K562 (cell line): Measurements from ENCODE around the gene LBHD2. TPM values are rescaled to one million over a fixed set of nuclear protein-coding genes. Genes with fewer than 3 reads are reported as not detected.

Experiments used
- ATAC-seq: fragments of 200-7000 bp; cut with Tn5 transposase; 3 replicates; pipeline ENCODE4 v1.9.1; 2020; ENCODE audit warnings: moderate library complexity
- BruUV-seq: library from RNA; stranded (reverse); fragments of 400-500 nt; replicated peaks from 2 replicates; lab custom pipeline; 2021; lab: Mats Ljungman, UMichigan
- CTCF ChIA-PET: fragments of 300-600 bp; formaldehyde crosslinking; extraction: SDS; loops from one replicate; lab custom pipeline; 2021; ENCODE audit warnings: low intra/inter-chr PET ratio; lab: Yijun Ruan, JAX
- POLR2A ChIA-PET: fragments of 300-600, 350-650 bp; sonication (Branson Sonifier 250); formaldehyde crosslinking; extraction: SDS; loops from one replicate; lab custom pipeline; 2021; ENCODE audit warnings: antibody characterized with exemption, inconsistent platforms; lab: Yijun Ruan, JAX
- DNase-seq, 4 experiments: peaks; one replicate each; pipeline versions ENCODE4 v3.0.0 to v3.0.0-alpha.2; 2011 to 2018; ENCODE audit warnings: low spot score in 3 of 4, mixed read lengths in 3 of 4; ENCODE audit errors: extremely low read depth in 1 of 4
- FAIRE-seq: peaks from 2 replicates; lab custom pipeline; 2011; peaks lifted over from hg19 to GRCh38; lab: Jason Lieb, UNC
- H2AFZ ChIP-seq: 2 replicates; pipeline ENCODE4 v1.6.0; 2011; ENCODE audit warnings: low read depth, low read length, control low read depth, inconsistent platforms
- H3K27ac ChIP-seq: fragments of 200-600 bp; 3 replicates; pipeline ENCODE4 v1.8.0; 2011; ENCODE audit warnings: low read depth, mild to moderate bottlenecking, control low read depth, inconsistent platforms, low read length, moderate library complexity, mixed read lengths; ENCODE audit errors: extremely low read depth
- H3K27me3 ChIP-seq, 2 experiments: fragments of 300-600 bp in 1 of 2; 2 replicates in 1 of 2; 3 replicates in 1 of 2; pipeline versions ENCODE4 v1.6.0 to v1.8.0; 2011; ENCODE audit warnings: inconsistent platforms in 2 of 2, low read length in 2 of 2, mild to moderate bottlenecking in 1 of 2, mixed read lengths in 1 of 2, moderate library complexity in 1 of 2; ENCODE audit not compliant: control insufficient read depth in 2 of 2, insufficient read depth in 2 of 2
- H3K36me3 ChIP-seq: fragments of 300-600 bp; 3 replicates; pipeline ENCODE4 v1.8.0; 2011; ENCODE audit warnings: mild to moderate bottlenecking, low read length, inconsistent platforms; ENCODE audit not compliant: control insufficient read depth, insufficient read depth
- H3K4me1 ChIP-seq, 2 experiments: fragments of 200-600 bp in 1 of 2; replicated peaks in 1 of 2; 2 replicates in 1 of 2; 3 replicates in 1 of 2; pipeline versions ENCODE4 v1.5.1 to v1.8.0; 2011; ENCODE audit warnings: inconsistent platforms in 2 of 2, low read length in 2 of 2, mild to moderate bottlenecking in 1 of 2, mixed read lengths in 1 of 2, moderate library complexity in 1 of 2; ENCODE audit not compliant: control insufficient read depth in 2 of 2, insufficient read depth in 2 of 2
- H3K4me2 ChIP-seq: 2 replicates; pipeline ENCODE4 v1.6.1; 2011; ENCODE audit warnings: low read length, control low read depth, inconsistent platforms, mixed read lengths; ENCODE audit not compliant: insufficient read depth
- H3K4me3 ChIP-seq: fragments of 200-600 bp; sonication (generic), shearing (Covaris generic); 2 replicates; pipeline ENCODE4 v1.5.1; 2016; ENCODE audit warnings: control low read depth, inconsistent platforms
- H3K79me2 ChIP-seq: fragments of 200-600 bp; 3 replicates; pipeline ENCODE4 v1.8.0; 2011; ENCODE audit warnings: low read length, inconsistent platforms; ENCODE audit not compliant: control insufficient read depth, insufficient read depth
- H3K9ac ChIP-seq, 2 experiments: 2 replicates each; pipeline versions ENCODE4 v1.6.0 to v1.6.1; 2011; ENCODE audit warnings: low read depth in 2 of 2, low read length in 2 of 2, control low read depth in 1 of 2, inconsistent platforms in 1 of 2, mild to moderate bottlenecking in 1 of 2, mixed read lengths in 1 of 2; ENCODE audit not compliant: insufficient read depth in 1 of 2
- H3K9me1 ChIP-seq: one replicate; pipeline ENCODE4 v1.6.0; 2011; ENCODE audit warnings: inconsistent platforms, mild to moderate bottlenecking, low read length, moderate library complexity; ENCODE audit not compliant: control insufficient read depth, insufficient read depth
- H3K9me3 ChIP-seq: replicated peaks from 2 replicates; pipeline ENCODE4 v1.5.1; 2011; ENCODE audit warnings: low read depth, low read length, inconsistent platforms; ENCODE audit not compliant: control insufficient read depth, insufficient read depth
- H4K20me1 ChIP-seq: replicated peaks from 2 replicates; pipeline ENCODE4 v1.6.1; 2011; ENCODE audit warnings: low read length, inconsistent platforms, mixed read lengths; ENCODE audit not compliant: control insufficient read depth, insufficient read depth
- CEBPB ChIP-seq: fragments of 450-650 bp; IDR thresholded peaks from 2 replicates; pipeline ENCODE4 v1.6.1; 2016; ENCODE audit warnings: missing genetic modification characterization, missing compliant biosample characterization
- EGR1 ChIP-seq: fragments of 450-650 bp; conservative IDR thresholded peaks from 2 replicates; pipeline ENCODE4 v1.6.1; 2017; ENCODE audit warnings: mild to moderate bottlenecking
- ESRRA ChIP-seq: fragments of 450-650 bp; IDR thresholded peaks from 2 replicates; pipeline ENCODE4 v1.6.1; 2014; ENCODE audit warnings: low read depth, mild to moderate bottlenecking, moderate library complexity, borderline replicate concordance
- GTF2E2 ChIP-seq: fragments of 200-800 bp; sonication (Bioruptor generic); IDR thresholded peaks from 2 replicates; pipeline ENCODE4 v1.6.1; 2016; ENCODE audit warnings: missing genetic modification characterization, missing compliant biosample characterization
- HDAC6 ChIP-seq: IDR thresholded peaks from 2 replicates; pipeline ENCODE4 v1.6.1; 2012; ENCODE audit warnings: low read depth, mild to moderate bottlenecking, control low read depth, inconsistent platforms, low read length, moderate library complexity
- HMGXB4 ChIP-seq: sonication (generic); formaldehyde crosslinking; IDR thresholded peaks from 2 replicates; pipeline ENCODE4 v1.8.1; 2023; ENCODE audit warnings: mild to moderate bottlenecking, missing genetic modification reagents
- ILF3 ChIP-seq: fragments of 450-650 bp; IDR thresholded peaks from 2 replicates; pipeline ENCODE4 v1.6.1; 2018; ENCODE audit warnings: antibody characterized with exemption, mild to moderate bottlenecking, moderate library complexity, borderline replicate concordance
- KHSRP ChIP-seq: fragments of 450-650 bp; IDR thresholded peaks from 2 replicates; pipeline ENCODE4 v1.6.1; 2017
- LEF1 ChIP-seq: fragments of 450-650 bp; IDR thresholded peaks from 2 replicates; pipeline ENCODE4 v1.6.1; 2016; ENCODE audit warnings: mild to moderate bottlenecking
- MYBL2 ChIP-seq, 2 experiments: fragments of 450-650 bp in 1 of 2; sonication (generic) in 1 of 2; formaldehyde crosslinking in 1 of 2; IDR thresholded peaks; 2 replicates each; pipeline versions ENCODE4 v1.6.1 to v1.8.1; 2017 to 2022; ENCODE audit warnings: borderline replicate concordance in 1 of 2, inconsistent platforms in 1 of 2, low read depth in 1 of 2, mild to moderate bottlenecking in 1 of 2, missing genetic modification reagents in 1 of 2, moderate library complexity in 1 of 2
- NR4A1 ChIP-seq, 2 experiments: fragments of 250-450 bp in 1 of 2; fragments of 450-650 bp in 1 of 2; sonication (Bioruptor Pico) in 1 of 2; IDR thresholded peaks; 2 replicates each; pipeline versions ENCODE4 v1.4.0 to v1.6.1; 2016 to 2020; ENCODE audit warnings: mild to moderate bottlenecking in 2 of 2, missing compliant biosample characterization in 1 of 2, missing genetic modification characterization in 1 of 2, moderate library complexity in 1 of 2
- PHB2 ChIP-seq: fragments of 450-650 bp; IDR thresholded peaks from 2 replicates; pipeline ENCODE4 v1.6.1; 2017; ENCODE audit warnings: low read depth
- POLR2H ChIP-seq: IDR thresholded peaks from 2 replicates; pipeline ENCODE4 v1.6.1; 2016; ENCODE audit warnings: missing genetic modification characterization, low read depth, mild to moderate bottlenecking, control low read depth, missing compliant biosample characterization, moderate library complexity
- RB1 ChIP-seq: fragments of 450-650 bp; IDR thresholded peaks from 2 replicates; pipeline ENCODE4 v1.6.1; 2017; ENCODE audit warnings: low read depth, mild to moderate bottlenecking
- RBFOX2 ChIP-seq: fragments of 200-400 bp; formaldehyde crosslinking; IDR thresholded peaks from 2 replicates; pipeline ENCODE4 v1.6.1; 2017; ENCODE audit warnings: low read depth, mild to moderate bottlenecking, low read length, moderate library complexity
- RNF2 ChIP-seq: sonication (generic); IDR thresholded peaks from 2 replicates; pipeline ENCODE4 v1.6.1; 2016
- SMARCA4 ChIP-seq: fragments of 450-650 bp; IDR thresholded peaks from 2 replicates; pipeline ENCODE4 v1.6.1; 2016
- TEAD2 ChIP-seq: fragments of 450-650 bp; IDR thresholded peaks from 2 replicates; pipeline ENCODE4 v1.6.1; 2016; ENCODE audit warnings: missing genetic modification characterization, control low read depth, missing compliant biosample characterization
- XRCC5 ChIP-seq: fragments of 200-400 bp; formaldehyde crosslinking; IDR thresholded peaks from 2 replicates; pipeline ENCODE4 v1.6.1; 2017; ENCODE audit warnings: low read depth, mild to moderate bottlenecking, low read length
- ZFP1 ChIP-seq: fragments of 450-650 bp; formaldehyde crosslinking; IDR thresholded peaks from 2 replicates; pipeline ENCODE4 v1.4.0; 2020; ENCODE audit warnings: mild to moderate bottlenecking, mixed read lengths
- ZNF124 ChIP-seq: sonication (generic); formaldehyde crosslinking; IDR thresholded peaks from 2 replicates; pipeline ENCODE4 v1.8.1; 2022; ENCODE audit warnings: missing genetic modification reagents
- ZNF165 ChIP-seq: fragments of 250-450 bp; sonication (Bioruptor Pico); IDR thresholded peaks from 2 replicates; pipeline ENCODE4 v1.4.0; 2020; ENCODE audit warnings: borderline replicate concordance
- ZNF263 ChIP-seq: sonication (generic); formaldehyde crosslinking; IDR thresholded peaks from 2 replicates; pipeline ENCODE4 v1.8.0; 2022; ENCODE audit warnings: mild to moderate bottlenecking, missing genetic modification reagents, borderline replicate concordance
- ZNF780A ChIP-seq: fragments of 250-450 bp; sonication (Bioruptor Pico); IDR thresholded peaks from 2 replicates; pipeline ENCODE4 v1.5.0; 2021; ENCODE audit warnings: mild to moderate bottlenecking
- WGBS: fragments of 100-300 bp; shearing (Covaris generic); methylation state at CpG from one replicate; pipeline ENCODE4 v1.1.6; 2016; ENCODE audit warnings: low coverage, mixed read lengths; ENCODE audit not compliant: insufficient coverage; ENCODE audit errors: missing lambda C conversion rate; 5-methylcytosine and 5-hydroxymethylcytosine counted together
- in situ Hi-C: fragments of 300-500 bp; cut with MboI; formaldehyde crosslinking; loops from 4 replicates; pipeline ENCODE4 v1.15.0; 2018; ENCODE audit warnings: inconsistent platforms, mixed read lengths
- intact Hi-C: fragments of 100-400 bp; cut with micrococcal nuclease; formaldehyde crosslinking; loops from 2 replicates; pipeline ENCODE4 v1.14.2; 2022
- polyA plus RNA-seq, 8 experiments: library from polyadenylated mRNA; depleted of rRNA in 4 of 8; stranded (reverse) in 5 of 8; unstranded in 3 of 8; fragments of >200 nt; fragmentation: Nextera tagmentation in 2 of 8; fragmentation: Illumina TruSeq in 1 of 8; extraction: Ambion mirVana in 2 of 8; extraction: Trizol in 1 of 8; gene quantifications; 2 replicates each; pipeline versions ENCODE4 v1.2.1 to v1.2.3, GENCODE V29; 2011 to 2014; ENCODE audit warnings: inconsistent platforms in 1 of 8, missing spikeins in 1 of 8
- total RNA-seq, 7 experiments: library from RNA; depleted of rRNA in 6 of 7; stranded (reverse); fragments of >200 nt in 6 of 7; fragmentation: Illumina TruSeq in 2 of 7; extraction: Trizol in 2 of 7; gene quantifications; 2 replicates each; pipeline versions ENCODE4 v1.2.1 to v1.2.3, GENCODE V29; 2011 to 2021; ENCODE audit warnings: low replicate concordance in 1 of 7

Gene LBHD2
- total and polyA plus RNA-seq, 9 of the 15 experiments (the other 6 are each of a cell fraction or from before 2014, with no cell fraction given) = not detected

DNA sequence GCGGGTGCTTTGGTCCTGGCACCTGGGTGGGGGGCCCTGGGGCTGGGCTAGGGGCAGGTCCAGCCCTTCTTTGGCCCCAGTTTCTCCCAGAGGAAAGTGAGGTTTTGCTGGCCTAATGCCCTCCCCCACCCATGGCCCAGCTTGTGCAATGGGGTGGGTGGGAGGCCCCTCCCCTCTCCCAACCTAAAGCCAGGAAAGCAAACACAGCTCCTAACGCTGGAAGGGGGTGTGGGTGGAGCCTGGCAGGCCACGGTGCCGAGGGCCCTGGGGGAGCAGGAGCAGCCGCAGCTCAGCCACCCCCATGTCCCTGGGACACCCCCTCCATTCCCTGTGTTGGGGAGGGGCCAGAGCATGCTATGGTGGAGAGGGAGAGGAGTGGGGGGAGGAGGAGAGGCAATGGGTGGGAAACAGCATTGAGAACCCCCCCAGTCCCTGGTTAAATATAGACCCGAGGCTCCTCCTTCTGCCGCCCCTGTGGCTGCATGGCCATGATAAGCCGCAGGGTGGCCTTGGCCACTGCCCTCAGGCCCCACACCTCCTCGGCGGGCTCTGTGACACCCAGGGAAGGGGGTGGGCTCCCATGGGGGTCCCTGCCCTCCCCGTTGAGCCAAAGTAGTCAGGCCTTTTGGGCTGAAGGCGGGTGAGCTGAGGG, 15.2 kb downstream of the LBHD2 start:
- Histone ChIP-seq H3K4me3 (peak overlapping the region; percentile 29), H3K9ac (peak overlapping the region; percentile 62 to 91), H3K79me2 (peaks cover 11% of the 10 kb centered on the region; the same call in 2 of the 3 replicates), H3K4me1 (peaks cover 26 to 85% of the 10 kb centered on the region in 2 experiments), H3K36me3 (peaks cover 6% of the 10 kb centered on the region; the same call in 1 of the 3 replicates), H4K20me1 (no peaks in the 10 kb centered on the region), H3K9me1 (no peaks in the 10 kb centered on the region), H3K4me2 (peak overlapping the region; percentile 85), H3K27ac (peak overlapping the region; percentile 84), H3K9me3 (no peaks in the 10 kb centered on the region), H2AFZ (peak overlapping the region; percentile 94), H3K27me3 (no peaks in the 10 kb centered on the region)
- WGBS = 0% methylated on average over 8 of the region's 12 CpGs
- ChIA-PET POLR2A (interaction anchor here (0.5 to 2.0 kb wide), 3 partner anchors 11 to 428 kb away, joined by 3 to 7 read pairs (median 4); no protein-coding TSS in a partner anchor), CTCF (no interaction called here)
- peak; percentile 83 for FAIRE-seq
- DNase-seq = peak; percentile 73 to 88 (median 80)
- no TSS peak for BruUV-seq
- intact Hi-C loops (no loop called here), in situ Hi-C loops (no loop called here)
- peak; percentile 94 for ATAC-seq
- TF ChIP-seq ZNF780A (CRISPR knock-in tag) (no peak), MYBL2 (IDR thresholded peaks at IDR 0.05; ENCODE audit: low read depth) (no peak), MYBL2 (CRISPR knock-in tag; IDR thresholded peaks at IDR 0.05; ENCODE audit: borderline replicate concordance) (no peak), EGR1 (peak; percentile 67), RBFOX2 (peak; percentile 48; the same call in 1 of the 2 replicates), HDAC6 (no peak), TEAD2 (tag) (no peak), HMGXB4 (CRISPR knock-in tag) (no peak), LEF1 (0 out of 2 replicates have a peak, but pooled peaks have one; percentile 39), PHB2 (no peak), ILF3 (no peak), ZFP1 (CRISPR knock-in tag) (no peak), NR4A1 (CRISPR knock-in tag; IDR thresholded peaks at IDR 0.05) (no peak), NR4A1 (tag; IDR thresholded peaks at IDR 0.05) (no peak), GTF2E2 (tag) (no peak), RNF2 (no peak), ZNF165 (CRISPR knock-in tag) (no peak), POLR2H (tag) (no peak), CEBPB (peak; percentile 80), ESRRA (no peak), RB1 (no peak; the same call in 1 of the 2 replicates), XRCC5 (peak; percentile 55; the same call in 1 of the 2 replicates), SMARCA4 (0 out of 2 replicates have a peak, but pooled peaks have one; percentile 37), ZNF263 (CRISPR knock-in tag) (no peak), ZNF124 (CRISPR knock-in tag) (no peak), KHSRP (no peak)
